GM21515 (cell line): ENCODE data around the gene LRWD1.
"Not testable (repeated sequence)": the region's sequence is repeated elsewhere in the genome, so short reads cannot be mapped to it uniquely, and the experiment has no call there.

ENCODE experiments used
- ATAC-seq: cut with Tn5 transposase; IDR thresholded peaks from one replicate; pipeline ENCODE4 v1.9.1; 2021; ENCODE audit not compliant: unreplicated experiment

The LRWD1 gene

GRCh38 chr7:102494026-102494425 is 29.2 kb downstream of the LRWD1 start:
- ATAC-seq, result peak; percentile 2

DNA sequence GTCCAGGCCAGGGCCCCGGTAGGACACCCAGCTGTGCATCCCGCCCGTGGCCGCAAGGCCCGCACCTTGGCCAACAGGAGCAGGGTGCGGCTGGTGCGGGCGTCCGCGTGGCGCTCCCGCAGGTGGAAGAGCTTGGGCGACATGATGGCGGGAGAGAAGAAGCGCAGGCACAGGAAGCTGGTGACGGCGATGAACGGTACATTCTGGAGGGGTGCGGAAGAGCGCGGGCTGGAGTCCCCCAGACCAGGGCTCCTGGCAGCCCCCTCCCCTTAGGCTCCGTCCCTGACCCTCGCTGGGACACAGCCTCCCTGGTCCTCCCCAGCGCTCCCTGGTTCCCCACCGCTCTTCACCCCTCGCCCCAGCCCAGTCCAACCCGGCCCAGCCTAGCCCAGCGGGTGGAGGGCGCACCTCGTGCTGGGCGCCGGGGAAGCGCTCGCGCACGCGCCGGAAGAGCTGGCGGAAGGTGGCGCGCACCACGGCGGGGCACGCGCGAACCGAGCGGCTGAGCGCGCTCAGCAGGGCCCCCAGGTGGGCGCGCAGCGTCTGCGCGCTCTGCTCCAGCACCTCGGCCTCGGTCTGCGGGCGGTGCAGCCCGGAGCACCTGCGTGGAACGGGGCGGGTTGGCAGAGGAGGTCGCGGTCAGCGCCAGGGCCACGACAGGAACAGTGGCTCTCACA is 29.8 kb downstream of the LRWD1 start:
- ATAC-seq, result peak; percentile 70

DNA sequence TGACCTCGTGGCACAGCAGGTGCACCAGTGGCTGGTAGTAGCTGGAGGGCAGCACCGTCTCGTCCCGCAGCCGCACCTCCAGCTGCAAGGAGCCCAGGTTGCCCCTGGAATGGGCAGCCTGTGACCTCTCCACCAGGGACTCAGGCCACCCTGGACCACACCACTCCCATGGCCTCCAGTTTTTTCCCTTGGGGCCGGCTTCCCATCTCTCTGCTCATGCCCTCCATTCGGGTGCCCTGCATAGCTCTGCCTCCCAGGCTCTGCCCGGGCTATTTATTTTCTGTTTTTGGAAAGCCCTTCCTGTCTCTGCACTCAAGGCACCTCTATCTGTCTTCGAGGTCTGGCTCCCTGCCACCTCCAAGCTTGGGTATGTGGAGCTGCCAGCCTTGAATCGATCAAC is 32.1 kb downstream of the LRWD1 start:
- ATAC-seq, result not testable (repeated sequence)

DNA sequence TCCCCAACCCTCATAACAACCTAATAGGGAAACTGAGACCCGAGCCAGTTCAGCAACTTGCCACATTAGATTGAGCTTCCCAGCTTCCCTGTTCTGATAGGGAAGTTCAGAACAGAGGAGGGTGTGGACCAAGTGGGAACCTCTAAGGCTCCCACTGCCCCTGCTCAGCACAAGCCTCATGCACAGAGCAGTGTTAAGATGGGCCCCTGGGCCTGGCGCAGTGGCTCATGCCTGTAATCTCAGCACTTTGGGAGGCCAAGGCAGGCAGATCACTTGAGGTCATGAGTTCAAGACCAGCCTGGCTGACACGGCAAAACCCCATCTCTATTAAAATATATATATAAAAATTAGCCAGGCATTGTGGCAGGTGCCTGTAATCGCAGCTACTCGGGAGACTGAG is 32.5 kb downstream of the LRWD1 start:
- ATAC-seq, result not testable (repeated sequence)

GRCh38 chr7:102498321-102498720 is 33.5 kb downstream of the LRWD1 start:
- not testable (repeated sequence) for ATAC-seq

DNA sequence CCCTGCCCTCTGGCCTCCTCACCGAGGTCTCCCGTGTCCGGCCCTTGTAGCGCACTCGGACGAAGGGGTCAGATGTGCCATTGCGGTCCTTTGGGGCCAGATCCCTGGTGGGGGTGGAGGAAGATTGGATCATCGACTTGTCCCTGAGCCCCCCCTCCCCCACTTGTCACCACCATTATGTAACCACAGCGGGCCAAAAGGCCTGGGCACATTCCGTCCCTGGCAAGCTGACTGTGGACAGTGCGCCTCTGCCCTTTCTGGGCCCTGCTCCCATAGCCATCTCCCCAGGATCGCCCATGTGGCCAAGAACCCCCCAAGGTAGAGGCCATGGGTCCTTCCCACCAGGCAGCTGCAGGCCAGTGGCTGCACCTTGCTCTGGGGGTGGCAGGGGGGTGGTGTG is 38.4 kb downstream of the LRWD1 start:
- ATAC-seq, result not testable (repeated sequence)

GRCh38 chr7:102505298-102506185 is 40.8 kb downstream of the LRWD1 start:
- ATAC-seq, result not testable (repeated sequence)

DNA sequence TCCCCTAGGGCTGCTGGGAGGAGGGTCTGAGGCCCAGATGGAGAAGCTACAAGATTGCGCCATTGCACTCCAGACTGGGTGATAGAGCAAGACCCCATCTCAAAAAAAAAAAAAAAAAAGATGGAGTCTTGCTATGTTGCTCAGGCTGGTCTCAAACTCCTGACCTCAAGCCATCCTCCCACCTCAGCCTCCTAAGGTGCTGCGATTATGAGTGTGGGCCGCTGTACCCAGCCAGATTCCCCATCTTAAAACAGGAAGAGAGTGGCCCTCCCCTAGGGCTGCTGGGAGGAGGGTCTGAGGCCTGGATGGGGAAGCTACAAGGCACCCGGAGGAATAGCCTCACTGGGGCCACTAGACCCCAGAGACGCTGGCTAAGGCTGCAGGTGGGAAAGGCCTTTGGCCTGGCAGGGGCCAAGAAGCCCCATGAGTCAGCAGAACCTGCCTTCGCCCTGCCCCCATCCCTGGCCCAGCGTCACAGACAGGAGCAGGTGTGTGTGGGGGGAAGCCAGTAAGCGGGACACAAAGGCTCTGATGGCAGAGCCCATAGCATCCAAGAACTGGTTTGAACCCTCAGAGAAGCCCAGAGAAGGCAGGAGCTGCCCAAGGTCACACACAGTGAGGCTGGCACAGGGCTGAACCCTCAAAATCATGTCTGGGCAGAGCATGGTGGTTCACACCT is 42.8 kb downstream of the LRWD1 start:
- not testable (repeated sequence) for ATAC-seq

GRCh38 chr7:102510575-102510974 is 45.8 kb downstream of the LRWD1 start:
- not testable (repeated sequence) for ATAC-seq

- ATAC-seq, result peak; percentile 42
Observed at GRCh38 chr7:102511860-102512522, 47.2 kb downstream of the LRWD1 start.

DNA sequence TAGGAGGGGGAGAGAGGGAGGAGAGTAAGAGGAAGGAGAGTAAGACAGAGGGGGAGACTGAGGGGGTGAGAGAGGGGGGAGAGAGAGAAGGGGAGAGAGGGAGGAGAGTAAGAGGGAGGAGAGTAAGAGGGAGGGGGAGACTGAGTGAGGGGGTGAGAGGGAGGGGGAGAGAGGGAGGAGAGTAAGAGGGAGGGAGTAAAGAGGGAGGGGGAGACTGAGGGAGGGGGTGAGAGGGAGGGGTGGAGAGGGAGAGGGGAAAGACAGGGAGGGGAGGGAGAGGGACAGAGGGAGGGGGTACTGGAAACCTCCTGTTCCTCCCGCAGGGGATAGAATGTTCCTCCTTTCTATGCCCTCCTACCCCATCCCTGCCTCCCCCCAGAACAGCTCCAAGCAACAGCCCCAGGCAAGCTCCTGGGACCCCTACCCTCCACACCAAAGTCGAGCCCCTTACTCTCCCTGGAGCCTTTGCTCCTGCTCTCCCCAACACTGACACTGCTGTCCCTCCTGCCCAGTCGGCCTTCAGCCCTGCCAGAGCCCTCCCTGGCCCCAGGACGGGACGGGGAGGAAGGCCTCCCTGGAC is 47.9 kb downstream of the LRWD1 start:
- not testable (repeated sequence) for ATAC-seq

DNA sequence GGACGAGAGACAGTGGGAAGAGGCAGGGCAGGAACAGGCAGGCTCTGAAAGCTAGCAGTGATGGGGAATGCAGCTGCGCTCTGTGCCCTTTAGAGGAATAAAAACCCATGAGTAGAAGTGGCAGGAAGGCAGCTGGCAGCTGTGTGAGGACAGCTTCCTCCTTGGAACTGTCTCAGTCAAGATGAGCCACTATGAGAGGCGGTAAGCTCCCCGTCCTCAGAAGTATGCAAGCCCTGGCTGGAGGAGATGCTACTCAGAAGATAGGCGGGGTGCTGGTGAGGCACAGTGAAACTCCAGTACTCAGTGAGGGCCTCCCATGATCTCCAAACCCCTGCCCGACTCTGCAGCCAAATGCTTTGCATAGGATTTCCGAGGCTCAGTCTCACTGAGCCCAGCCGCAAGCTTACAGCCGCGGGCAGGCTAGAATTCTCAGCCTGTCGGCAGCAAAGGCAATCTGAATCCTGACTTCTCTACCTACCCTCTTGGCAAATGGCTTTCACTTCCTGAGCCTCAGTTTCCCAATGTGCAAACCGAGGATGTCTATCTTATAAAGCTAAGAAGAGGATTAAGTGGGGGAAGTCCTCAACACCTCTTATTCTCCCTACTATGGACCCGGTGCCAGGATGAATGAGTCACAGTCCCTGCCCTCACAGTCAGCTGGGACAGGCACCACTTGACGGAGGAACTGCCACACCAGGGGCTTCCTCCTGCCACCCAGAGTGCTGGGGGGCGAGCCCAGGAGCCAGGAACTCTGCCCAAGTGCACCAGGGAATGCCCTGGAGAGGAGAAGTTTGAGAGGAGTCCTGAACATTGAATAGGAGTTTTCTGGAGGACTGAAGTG is 50.3 kb downstream of the LRWD1 start:
- ATAC-seq, result peak; percentile 67

DNA sequence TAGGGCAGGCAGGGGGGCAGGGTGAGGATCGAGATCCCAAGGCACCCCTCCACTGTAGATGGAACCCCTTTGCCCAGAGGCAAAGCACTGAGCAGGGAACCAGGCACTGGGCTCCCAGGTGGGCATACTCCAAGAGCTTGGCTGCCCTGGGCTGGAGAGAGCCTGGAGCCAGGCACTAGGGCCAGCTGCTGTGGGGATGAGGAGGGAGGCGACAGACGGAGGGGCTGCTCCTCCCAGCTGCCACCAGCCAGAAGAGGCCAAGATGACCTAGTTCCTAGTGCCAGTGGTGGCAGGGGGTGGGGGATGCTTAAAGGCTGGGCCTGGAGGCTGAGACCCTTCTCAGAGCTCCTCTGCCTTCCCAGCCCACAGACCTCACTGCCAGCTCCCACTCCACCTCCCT is 51.1 kb downstream of the LRWD1 start:
- ATAC-seq, result not testable (repeated sequence)

- not testable (repeated sequence) for ATAC-seq
Observed at GRCh38 chr7:102516951-102517350, 52.2 kb downstream of the LRWD1 start.

DNA sequence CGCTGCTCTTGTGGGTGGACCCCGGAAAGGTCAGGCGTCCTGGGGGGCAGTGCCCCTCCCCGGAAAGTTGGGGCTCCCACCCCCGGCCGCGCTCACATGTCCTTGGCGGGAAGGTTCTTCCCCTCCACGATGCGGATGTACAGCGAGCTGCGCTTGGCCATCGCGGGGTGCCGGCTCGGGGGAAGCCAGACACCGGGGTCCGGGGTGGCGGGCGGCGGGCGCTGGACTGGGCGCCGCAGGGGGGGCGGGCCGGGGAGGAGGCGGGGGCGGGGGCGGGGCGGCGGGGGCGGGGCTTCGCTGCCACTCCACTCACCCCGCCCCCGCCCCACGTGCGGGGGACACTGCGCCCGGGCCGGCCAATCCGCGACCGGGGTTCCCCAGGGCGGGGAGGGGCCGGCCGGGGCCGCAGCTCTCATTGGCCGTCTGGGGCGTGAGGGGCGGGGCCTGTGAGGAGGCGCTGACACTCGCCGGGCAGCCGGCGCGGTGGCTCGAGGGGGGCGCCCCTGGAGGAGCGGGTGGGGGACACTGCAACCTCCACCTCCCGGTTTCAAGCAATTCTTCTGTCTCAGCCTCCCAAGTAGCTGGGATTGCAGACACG is 52.9 kb downstream of the LRWD1 start, which contains the start of gene RASA4B:
Gene RASA4B (minus strand): TSS at position 228 of the 598 bp plus-strand sequence. CDS start 67 bp downstream, at position 161.
- ATAC-seq, result peak; percentile 65

- not testable (repeated sequence) for ATAC-seq
Observed at GRCh38 chr7:102520797-102521196, 56.0 kb downstream of the LRWD1 start.
